CD4-positive, alpha-beta T cell (primary cell): Measurements from ENCODE around the gene TMPRSS6. TPM values are rescaled to one million over a fixed set of nuclear protein-coding genes. Genes with fewer than 3 reads are reported as not detected.

Source experiments
- ATAC-seq: fragments of 200-7000 bp; cut with Tn5 transposase; one replicate; pipeline ENCODE4 v1.10.0; 2022; ENCODE audit warnings: mild to moderate bottlenecking; ENCODE audit not compliant: poor library complexity
- CTCF ChIA-PET: fragments of 350-600 bp; sonication (Branson Sonifier 250); formaldehyde crosslinking; loops from one replicate; lab custom pipeline; 2021; ENCODE audit warnings: antibody characterized with exemption, inconsistent platforms; lab: Charles Lee
- POLR2A ChIA-PET: fragments of 350-600 bp; sonication (Branson Sonifier 250); formaldehyde crosslinking; loops from one replicate; lab custom pipeline; 2021; ENCODE audit warnings: antibody characterized with exemption, inconsistent platforms; lab: Charles Lee
- DNase-seq, 14 experiments: peaks; one replicate each; pipeline ENCODE4 v3.0.0-alpha.2; 2013 to 2020; ENCODE audit warnings: mixed read lengths in 2 of 14
- H3K27ac ChIP-seq, 2 donors: one replicate each; pipeline versions ENCODE4 v1.5.1 to v1.7.0; 2013; ENCODE audit warnings: low read length in 2 of 2, low read depth in 1 of 2, mild to moderate bottlenecking in 1 of 2
- H3K27me3 ChIP-seq, 2 experiments: 1 replicate in 1 of 2; 2 replicates in 1 of 2; pipeline versions ENCODE4 v1.6.1 to v1.7.0; 2013; ENCODE audit warnings: low read length in 2 of 2, control low read depth in 1 of 2, mild to moderate bottlenecking in 1 of 2, moderate library complexity in 1 of 2; ENCODE audit not compliant: insufficient read depth in 2 of 2, control insufficient read depth in 1 of 2
- H3K36me3 ChIP-seq: one replicate; pipeline ENCODE4 v1.6.1; 2013; ENCODE audit warnings: low read length, control low read depth; ENCODE audit not compliant: insufficient read depth
- H3K4me1 ChIP-seq: one replicate; pipeline ENCODE4 v1.6.1; 2013; ENCODE audit warnings: low read length, control low read depth; ENCODE audit not compliant: insufficient read depth
- H3K4me3 ChIP-seq: one replicate; pipeline ENCODE4 v1.5.1; 2013; ENCODE audit warnings: mild to moderate bottlenecking, low read length, moderate library complexity
- H3K9me3 ChIP-seq, 2 experiments: 1 replicate in 1 of 2; 2 replicates in 1 of 2; pipeline versions ENCODE4 v1.6.1 to v1.7.0; 2013; ENCODE audit warnings: low read length in 2 of 2, mild to moderate bottlenecking in 2 of 2, control low read depth in 1 of 2, moderate library complexity in 1 of 2; ENCODE audit not compliant: control insufficient read depth in 1 of 2, insufficient read depth in 1 of 2
- H3K27ac Mint-ChIP-seq: one replicate; pipeline ENCODE4 v1.8.0; 2020; ENCODE audit warnings: mixed read lengths
- H3K27me3 Mint-ChIP-seq: one replicate; pipeline ENCODE4 v1.8.0; 2021; ENCODE audit warnings: mixed read lengths
- H3K36me3 Mint-ChIP-seq: one replicate; pipeline ENCODE4 v1.8.0; 2021; ENCODE audit warnings: low read depth, mixed read lengths
- H3K4me1 Mint-ChIP-seq: one replicate; pipeline ENCODE4 v1.8.0; 2021; ENCODE audit warnings: low read depth, mixed read lengths
- H3K4me3 Mint-ChIP-seq: one replicate; pipeline ENCODE4 v1.8.0; 2020; ENCODE audit warnings: mild to moderate bottlenecking, mixed read lengths
- H3K9me3 Mint-ChIP-seq: one replicate; pipeline ENCODE4 v1.8.0; 2020; ENCODE audit warnings: mixed read lengths
- CTCF ChIP-seq: fragments of 200-600 bp; IDR thresholded peaks from one replicate; pipeline ENCODE4 v1.8.0; 2022; ENCODE audit warnings: antibody characterized with exemption, mild to moderate bottlenecking
- intact Hi-C, 2 experiments: fragments of 100-400 bp; cut with DNase I in 1 of 2; cut with micrococcal nuclease in 1 of 2; formaldehyde crosslinking; loops; one replicate each; pipeline versions ENCODE4 v1.15.1 to v1.9.0; 2023 to 2025; cut with DNase I, micrococcal nuclease
- total RNA-seq, 174 experiments: library from RNA in 2 of 174; stranded (reverse) in 2 of 174; gene quantifications; one replicate each; pipeline ENCODE4 v1.2.3 and lab custom pipeline; 2021 to 2026

The TMPRSS6 gene
- total RNA-seq, 2 experiments from 2014 or later, result 0.19 to 0.39 TPM

GRCh38 chr22:37148742-37149665, 39.5 kb upstream of the TMPRSS6 start:
- Mint-ChIP-seq H3K27ac (peak overlapping the region; percentile 97), H3K9me3 (no peaks in the 10 kb centered on the region), H3K27me3 (no peaks in the 10 kb centered on the region), H3K4me1 (peaks cover 76% of the 10 kb centered on the region), H3K4me3 (peak overlapping the region; percentile 93), H3K36me3 (peaks cover 39% of the 10 kb centered on the region)
- ChIA-PET POLR2A (interaction anchor here (0.6 to 6.3 kb wide), 18 partner anchors 9 to 336 kb away, joined by 3 to 62 read pairs (median 4); partner anchors contain the start of gene RAC2), CTCF (interaction anchor here (0.8 to 5.5 kb wide), 10 partner anchors 9 to 172 kb away, joined by 3 to 24 read pairs (median 6); no protein-coding TSS in a partner anchor)
- Histone ChIP-seq H3K4me3 (peak overlapping the region; percentile 78), H3K36me3 (peaks cover 13% of the 10 kb centered on the region), H3K4me1 (peaks cover 63% of the 10 kb centered on the region), H3K27me3 (no peaks in the 10 kb centered on the region), H3K9me3 (no peaks in the 10 kb centered on the region), H3K27ac (peak overlapping the region; percentile 61 to 82)
- DNase-seq, result peak in 1 of 14 experiments; percentile 35
- intact Hi-C loops, result loop anchor here (1.0 to 5.0 kb wide), 5 partner anchors 24 to 70 kb away; no protein-coding TSS in a partner anchor
- TF ChIP-seq CTCF, result no peak
- ATAC-seq, result no peak

- Mint-ChIP-seq H3K4me3 (peak overlapping the region; percentile 93), H3K4me1 (peaks cover 76% of the 10 kb centered on the region), H3K27me3 (no peaks in the 10 kb centered on the region), H3K36me3 (peaks cover 48% of the 10 kb centered on the region), H3K27ac (peak overlapping the region; percentile 97), H3K9me3 (no peaks in the 10 kb centered on the region)
- Histone ChIP-seq H3K4me3 (peak overlapping the region; percentile 78), H3K4me1 (peaks cover 67% of the 10 kb centered on the region), H3K27ac (peak overlapping the region; percentile 46 to 82), H3K27me3 (no peaks in the 10 kb centered on the region), H3K9me3 (no peaks in the 10 kb centered on the region), H3K36me3 (peaks cover 22% of the 10 kb centered on the region)
- TF ChIP-seq CTCF, result no peak
- ChIA-PET CTCF (interaction anchor here (1.3 to 5.5 kb wide), 9 partner anchors 8 to 69 kb away, joined by 3 to 24 read pairs (median 6); no protein-coding TSS in a partner anchor), POLR2A (interaction anchor here (1.5 to 6.3 kb wide), 8 partner anchors 16 to 94 kb away, joined by 4 to 62 read pairs (median 7); no protein-coding TSS in a partner anchor)
- ATAC-seq, result peak; percentile 19
- DNase-seq, result peak in 9 of 14 experiments; percentile 31 to 69 (median 46)
- intact Hi-C loops, result loop anchor here (1.0 to 5.0 kb wide), 4 partner anchors 23 to 69 kb away; no protein-coding TSS in a partner anchor
Measured at GRCh38 chr22:37148031-37148651, 38.6 kb upstream of the TMPRSS6 start.
